Measurements from ENCODE around the gene PRKG1.
"Not testable (repeated sequence)": the region's sequence is repeated elsewhere in the genome, so short reads cannot be mapped to it uniquely, and the experiment has no call there.

PRKG1 gene

DNA sequence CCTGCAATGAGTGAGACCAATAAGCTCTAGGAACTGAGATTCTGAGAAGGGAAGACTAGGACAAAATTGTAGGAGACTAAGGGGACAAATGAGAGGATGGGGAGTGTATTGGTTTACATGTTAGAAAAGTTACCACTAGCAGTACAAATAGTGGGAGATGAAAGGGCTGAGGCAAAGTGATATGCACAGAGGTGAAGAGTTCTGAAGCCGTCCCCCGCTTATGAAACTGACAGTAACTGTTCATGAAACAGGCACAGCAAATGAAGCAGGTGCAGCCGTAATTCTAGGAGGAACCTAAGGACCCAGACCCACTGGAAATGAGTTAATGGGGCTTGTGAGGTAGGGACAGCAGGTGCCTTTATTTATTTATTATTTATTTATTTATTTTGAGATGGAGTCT, 211.3 kb downstream of the PRKG1 start:
- DNase-seq: no peak

DNA sequence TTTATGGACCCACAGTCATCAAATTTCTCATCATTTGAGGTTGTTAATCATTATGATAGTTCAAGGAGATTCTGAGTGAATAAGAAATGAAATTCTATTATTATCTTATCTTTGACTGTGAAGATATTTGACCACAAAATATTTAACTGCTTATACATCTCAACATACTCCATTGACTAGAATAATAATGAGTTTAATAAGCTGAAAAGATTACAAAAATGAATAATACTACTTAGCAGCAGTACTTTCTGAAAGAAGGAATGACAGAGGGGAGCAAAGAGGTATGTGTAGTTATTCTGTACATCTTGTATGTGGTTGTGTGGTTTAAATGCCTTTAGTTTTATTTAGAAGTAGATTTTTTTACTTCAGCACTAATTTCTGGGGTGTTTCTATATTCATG, 214.2 kb downstream of the PRKG1 start:
- no peak for DNase-seq

DNA sequence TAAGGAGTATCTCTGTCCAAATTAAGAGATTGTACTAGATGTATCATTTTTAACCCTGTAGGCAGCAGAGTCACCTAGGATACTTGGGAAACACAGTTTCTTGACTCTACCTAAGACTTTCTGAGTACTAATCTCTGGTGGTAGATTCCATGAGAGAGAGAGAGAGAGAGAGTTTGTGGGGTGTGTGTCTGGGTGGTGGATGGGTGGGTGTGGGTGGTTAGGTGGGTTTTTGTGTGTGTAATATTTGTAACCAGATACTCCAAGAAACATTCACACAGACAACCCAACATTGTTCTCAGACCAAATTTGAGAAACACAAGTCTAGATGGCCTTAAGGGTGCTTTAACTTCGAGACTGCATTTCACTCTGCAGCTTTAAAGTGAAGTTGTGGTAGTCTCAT, 215.2 kb downstream of the PRKG1 start:
- DNase-seq: no peak

DNA sequence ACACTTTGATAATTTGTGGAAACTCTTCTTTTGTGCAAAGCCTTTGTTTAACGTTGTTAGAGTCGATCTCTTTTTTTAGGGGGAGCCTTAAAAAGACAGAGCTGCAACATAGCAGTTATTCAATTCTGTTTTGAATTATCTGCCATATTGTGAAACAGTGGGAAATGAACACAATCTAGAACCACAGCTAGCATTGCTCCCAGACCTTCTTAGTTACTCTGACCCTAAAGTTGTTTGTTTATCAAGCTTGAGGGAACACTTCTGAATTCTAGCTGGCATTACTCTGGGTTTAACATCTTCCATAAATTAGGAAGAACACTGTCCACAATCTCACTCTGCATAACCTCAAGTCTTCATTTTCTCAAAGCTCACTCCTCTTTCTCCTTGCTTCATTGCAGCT, 217.7 kb downstream of the PRKG1 start:
- no peak for DNase-seq

DNA sequence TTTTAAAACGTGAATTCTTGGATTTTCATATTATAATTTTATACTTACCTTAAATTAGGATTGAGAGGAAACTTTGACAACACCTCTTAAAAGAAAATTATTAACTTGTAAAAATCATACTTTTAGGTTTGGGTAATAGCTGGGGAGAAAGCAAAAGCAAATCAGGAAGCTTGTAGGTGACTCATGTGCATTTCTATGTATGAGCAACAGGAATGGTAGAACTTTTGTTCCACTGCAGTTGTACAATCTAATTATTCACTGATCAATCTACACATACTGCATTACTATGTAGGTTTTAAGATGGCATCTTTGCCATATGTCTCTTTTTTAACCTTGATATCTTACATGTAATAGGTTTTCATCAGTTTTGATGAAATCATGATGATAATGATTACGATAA, 223.2 kb downstream of the PRKG1 start:
- no peak for DNase-seq

DNA sequence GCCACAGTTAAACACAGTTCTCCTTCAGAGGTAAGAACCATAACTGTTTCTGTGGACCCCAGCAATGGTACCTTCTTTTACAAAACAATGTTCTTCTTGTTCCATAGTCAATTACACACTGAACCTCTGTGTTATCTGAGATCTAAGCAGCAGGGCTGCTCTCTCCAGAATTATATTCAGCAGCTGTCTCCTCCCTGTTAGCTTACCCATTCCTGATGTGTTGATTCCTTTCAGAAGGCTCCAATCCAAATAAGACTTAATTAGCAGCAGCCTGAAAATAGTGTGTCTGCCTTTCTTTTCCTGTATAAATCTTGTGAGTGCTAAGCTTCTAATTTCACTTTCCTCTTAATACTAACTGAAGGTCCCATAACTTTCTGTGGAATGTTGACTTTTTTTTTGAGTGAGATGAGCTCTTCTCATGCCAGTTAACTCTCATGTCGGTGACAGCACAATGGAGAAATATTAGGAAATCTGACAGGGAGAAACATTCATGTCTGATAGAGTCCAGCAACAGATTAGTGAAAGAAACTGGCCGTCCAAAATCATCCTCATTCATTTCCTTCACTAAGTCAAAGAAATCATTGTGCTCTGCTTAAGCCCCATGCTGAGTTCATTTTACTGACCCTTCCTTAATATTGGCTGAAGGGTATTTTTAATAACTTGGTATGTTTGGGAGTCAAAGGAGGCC, 226.5 kb downstream of the PRKG1 start:
- DNase-seq: no peak

DNA sequence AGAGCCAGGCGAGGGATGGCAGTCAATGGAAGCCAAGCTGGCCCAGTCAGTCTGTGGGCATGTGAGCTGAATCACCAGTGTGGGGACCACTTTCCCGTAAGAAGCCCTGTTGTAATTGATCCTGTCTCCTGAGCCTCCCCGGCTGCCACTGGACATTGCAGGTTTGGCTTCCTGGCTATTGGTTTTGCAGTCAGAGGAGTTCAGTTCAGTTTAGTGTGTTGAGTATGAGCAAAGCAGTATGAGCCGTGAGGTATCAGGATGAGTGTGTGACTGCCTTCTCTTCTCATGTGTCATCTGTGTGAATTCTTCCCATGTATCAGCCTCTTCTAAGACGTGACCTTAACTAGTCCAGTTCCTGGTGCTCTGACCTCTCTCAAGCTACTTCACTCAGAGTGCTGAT, 227.4 kb downstream of the PRKG1 start:
- DNase-seq: no peak

DNA sequence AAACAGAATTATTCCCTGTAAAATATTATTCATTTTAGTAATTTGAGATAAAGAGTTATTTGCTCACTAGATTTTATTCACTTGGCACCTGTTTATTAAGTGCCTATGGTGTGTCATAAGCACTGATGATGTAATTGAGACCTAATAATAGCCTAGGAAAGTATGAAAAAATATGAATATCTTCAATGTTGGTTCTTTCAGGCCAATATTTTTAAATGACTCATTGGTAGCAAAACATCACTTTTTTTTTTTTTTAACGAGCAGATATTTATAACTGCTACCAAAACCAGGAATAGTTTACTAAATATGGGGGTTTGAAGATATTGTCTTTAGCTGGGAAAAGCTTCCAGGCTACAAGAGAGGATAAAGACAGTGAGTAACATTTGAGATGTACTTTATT, 228.0 kb downstream of the PRKG1 start:
- DNase-seq: no peak

DNA sequence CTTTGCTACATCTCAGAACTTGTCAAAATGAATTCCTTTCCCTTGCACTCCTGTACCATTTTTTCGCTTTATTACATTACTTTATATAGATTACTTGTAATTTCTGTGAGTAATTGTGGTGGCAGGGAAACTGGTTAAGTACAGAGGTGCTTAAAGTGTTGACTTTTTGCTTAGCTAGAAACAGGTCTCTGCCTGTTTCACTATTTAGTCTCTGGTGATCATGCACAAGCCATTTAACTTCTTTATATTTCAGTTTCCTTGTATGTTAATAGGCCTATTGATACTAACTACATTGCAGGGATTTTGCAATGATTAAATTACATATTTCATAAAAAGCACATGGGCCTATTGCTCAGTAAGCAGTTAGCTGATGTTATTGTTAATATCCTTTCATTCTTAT, 233.8 kb downstream of the PRKG1 start:
- DNase-seq: no peak

DNA sequence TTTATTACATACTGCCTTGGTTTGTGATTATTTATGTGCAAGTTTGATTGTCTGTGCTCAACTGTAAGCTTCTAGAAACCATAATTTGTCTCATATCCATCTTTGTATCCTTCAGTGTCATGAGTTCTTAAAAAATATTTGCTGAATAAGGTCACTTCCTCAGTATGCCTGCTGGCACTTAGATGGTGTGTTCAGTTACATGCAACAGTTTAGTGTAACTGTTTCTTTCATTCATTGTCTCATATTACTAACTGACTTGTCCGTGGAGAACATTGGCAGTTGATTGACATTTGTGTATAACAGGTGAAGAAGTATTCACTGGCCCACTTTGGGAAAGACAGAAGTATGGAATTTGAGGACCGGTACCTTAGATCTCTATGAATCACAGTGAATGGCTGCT, 236.9 kb downstream of the PRKG1 start:
- DNase-seq: no peak

DNA sequence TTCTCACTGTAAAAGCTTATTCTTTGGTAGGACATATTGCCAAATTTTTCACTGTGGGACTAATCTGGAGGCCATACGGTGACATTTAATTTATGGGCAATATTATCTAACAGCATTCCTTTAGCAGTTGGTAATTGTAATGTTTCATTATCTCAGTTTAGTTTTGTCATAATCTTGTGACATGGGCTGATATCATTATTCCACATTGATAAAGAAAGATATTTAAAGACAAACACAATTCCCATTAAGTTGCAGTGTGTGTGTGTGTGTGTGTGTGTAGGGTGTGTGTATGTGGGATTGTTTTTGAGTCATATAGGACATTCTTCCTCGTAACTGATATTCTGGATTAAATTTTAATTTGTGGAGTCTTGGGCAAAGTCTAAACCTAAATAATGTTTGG, 238.5 kb downstream of the PRKG1 start:
- no peak for DNase-seq

DNA sequence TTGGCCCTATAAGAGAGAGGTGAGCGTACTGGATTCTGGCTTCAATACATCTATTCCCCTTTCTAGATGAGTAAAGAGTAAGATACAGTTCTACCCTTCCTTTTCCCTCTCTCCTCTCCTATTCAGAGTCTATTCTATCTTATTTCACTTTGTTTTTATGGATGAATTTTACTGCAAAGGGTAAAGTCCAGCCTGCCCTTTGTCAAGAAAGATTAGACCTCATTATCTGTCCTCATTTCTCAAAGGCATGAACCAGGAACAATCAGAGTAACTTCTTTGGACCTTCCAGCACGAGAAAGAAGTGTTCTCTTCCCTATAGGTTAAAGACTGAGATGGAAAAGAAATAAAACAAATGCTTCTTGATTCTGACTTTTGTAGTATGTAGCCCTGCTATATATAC, 239.0 kb downstream of the PRKG1 start:
- DNase-seq: no peak

DNA sequence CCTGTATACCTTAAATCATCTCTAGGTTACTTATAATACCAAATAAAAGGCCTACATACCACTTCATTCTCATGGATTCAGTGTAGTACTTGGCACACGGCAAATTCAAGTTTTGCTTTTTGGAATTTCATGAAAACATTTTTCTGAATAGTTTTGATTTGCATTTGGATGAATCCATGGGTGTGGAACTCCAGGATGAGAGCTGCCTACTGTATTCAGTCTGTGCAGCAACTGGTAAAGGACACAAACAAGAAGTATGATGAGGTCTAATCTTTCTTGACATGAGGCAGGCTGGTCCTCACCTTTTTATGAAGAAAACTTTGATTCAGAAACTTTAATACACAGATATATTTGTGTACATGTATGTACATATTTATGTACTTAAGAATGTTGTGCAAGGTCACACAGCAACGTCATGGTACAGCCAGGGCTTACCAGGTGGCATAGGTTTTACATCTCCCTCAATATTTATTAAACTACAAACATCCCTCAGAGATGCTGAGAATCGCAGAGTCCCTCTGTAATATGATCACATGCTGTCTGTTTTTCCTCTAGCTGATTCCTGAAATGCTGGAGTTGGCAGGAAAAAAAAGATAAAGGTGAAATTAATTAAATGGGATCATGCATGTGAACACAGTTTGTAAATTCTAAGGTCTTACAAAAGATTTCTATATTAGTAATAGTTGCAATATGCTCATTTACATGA, 239.6 kb downstream of the PRKG1 start:
- DNase-seq: no peak

DNA sequence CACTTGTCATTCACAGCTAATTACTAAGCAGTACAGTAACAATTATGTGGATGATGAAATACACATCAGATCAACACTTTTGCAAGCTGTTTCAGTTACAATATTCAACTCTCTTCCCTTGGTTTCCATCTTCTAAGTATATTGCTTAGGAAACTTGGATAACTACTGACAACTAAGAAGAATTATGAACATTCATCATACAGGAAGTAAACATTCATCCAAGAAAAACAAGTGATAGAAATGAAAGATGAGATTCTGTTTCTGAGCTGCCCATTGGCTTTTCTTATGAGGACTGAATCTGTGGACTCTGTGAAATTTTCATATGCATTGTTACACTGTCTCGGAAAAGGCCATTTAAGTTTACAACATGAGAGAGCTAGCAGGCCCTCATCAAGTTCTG, 240.2 kb downstream of the PRKG1 start:
- no peak for DNase-seq

DNA sequence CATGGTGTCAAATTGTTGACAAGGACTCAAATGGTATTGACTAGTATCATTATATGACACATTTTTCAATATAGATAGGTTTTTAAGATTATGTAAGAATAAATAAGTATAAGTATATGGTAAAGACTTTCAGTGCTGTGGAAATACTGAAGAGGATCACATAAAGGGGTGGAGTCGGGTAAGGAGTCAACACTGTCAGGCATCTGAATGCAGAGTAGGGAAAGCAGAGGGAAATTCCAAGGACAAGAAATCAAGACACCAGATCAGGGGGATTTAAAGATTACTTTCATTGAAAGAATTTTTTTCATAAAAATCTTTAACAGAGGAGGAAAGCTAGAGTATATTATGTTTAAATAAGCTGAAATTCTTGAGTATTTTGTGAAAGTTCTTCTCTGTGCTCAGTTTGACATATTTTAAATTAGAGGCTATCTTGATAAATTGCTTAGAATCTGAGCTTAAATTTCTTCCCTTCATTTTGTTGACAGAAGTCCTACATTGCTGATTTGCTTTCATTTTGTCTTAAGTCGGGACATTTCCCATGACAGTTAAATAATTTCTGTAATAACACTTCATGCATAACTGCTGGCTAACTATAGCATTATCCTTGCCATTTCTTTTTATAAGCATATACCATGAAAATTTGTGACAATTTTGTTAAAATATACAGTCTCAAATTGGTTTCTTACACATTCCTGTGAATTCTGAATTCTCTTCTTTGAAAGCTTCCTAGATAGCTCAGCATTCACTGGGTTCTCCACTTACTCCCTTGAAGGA, 244.3 kb downstream of the PRKG1 start:
- no peak for DNase-seq

DNA sequence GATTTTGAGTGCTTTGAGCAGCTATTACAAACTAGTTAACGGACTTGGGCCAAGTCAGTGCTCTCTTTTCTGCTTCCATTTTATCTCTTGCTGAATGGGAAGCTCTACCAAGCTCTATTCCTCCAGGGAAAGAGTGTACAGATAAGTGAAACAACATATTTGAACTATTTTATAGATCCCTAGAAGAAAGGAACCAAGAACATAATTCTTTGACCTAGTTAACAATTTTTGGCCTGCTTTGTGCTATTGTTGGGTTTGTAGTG, 244.8 kb downstream of the PRKG1 start:
- DNase-seq: no peak

DNA sequence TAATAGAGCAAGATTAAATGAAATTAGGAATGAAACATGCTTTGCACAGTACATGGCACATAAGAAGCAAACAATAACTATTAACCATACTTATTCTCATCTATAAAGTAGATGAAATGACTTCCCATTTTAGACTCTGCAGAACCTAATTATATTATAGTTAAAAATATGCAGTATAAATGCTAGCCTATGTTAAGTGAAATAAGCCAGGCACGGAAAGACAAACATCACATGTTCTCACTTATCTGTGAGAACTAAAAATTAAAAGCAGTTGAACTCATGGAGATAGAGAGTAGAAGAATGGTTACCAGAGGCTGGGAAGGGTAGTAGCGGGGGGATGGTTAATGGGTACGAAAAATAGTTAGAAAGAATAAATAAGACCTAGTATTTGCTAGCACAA, 247.0 kb downstream of the PRKG1 start:
- no peak for DNase-seq

DNA sequence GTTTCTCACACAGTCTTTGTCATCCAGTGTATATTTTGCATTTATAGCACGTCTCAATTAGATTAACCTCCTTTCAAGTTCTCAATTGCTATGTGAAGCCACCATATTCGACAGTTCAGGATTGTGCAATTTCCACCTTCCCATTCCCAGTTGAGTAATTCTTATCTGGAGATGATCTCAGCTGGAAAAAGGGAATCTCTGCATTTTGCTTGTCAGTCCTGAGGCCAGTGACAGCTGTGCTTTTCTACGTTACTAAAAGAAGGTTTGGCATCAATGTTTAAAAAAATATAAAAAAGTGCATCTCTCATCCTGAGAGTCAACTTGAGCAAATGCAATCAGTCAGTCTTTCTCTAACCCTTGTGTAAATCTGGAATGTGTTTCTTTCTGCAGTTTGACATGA, 247.7 kb downstream of the PRKG1 start:
- no peak for DNase-seq

DNA sequence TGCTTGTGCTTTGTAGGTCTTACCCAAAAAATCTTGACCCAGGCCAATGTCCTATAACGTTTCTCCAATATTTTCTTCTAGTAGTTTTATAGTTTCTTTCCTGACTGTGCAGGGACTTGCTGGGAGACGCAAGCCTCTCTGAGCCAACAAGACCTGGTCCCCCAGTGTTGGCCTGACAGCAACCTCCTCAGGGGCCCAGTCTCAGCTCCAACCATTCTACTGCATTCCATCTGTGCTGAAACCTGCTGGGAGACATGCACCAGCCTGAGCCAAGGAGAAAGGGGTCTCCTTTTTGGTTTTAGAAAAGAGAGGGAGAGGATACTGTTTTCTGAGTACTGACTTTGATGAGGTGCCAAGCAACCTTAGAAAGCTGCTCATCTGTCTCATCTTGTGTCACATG, 251.4 kb downstream of the PRKG1 start:
- no peak for DNase-seq

DNA sequence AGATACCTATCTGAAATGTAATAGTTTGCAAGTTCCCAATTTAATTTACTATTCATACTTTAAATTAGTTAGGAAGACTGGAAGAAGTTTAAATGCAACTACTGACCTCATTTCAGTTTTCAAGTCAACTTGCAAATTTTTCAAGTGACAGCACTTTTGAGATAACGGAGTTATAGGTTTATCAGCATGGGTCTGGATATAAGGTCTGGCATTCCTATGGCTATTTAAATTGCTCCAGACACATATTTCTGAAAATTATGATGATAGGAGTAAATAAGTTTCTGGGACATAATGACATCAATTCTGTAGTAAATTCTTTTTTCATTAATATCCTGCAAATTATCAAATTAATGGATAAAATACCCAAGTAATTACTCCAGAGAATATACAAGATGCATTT, 251.9 kb downstream of the PRKG1 start:
- DNase-seq: no peak

DNA sequence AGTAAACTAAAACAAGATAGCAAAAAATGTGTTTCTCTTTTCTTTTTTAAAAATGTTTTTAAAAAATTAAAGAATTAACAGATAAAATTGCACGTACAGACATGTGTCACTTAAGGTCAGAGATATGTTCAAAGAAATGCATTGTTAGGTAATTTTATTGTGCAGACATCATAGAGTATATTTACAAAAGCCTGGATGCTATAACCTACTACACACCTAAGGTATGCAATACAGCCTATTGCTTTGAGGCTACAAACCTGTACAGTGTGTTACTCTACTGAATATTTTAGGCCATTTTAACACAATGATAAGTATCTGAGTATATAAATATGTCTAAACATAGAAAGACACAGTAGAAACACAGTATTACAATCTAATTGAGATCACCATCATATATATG, 253.1 kb downstream of the PRKG1 start:
- DNase-seq: no peak

DNA sequence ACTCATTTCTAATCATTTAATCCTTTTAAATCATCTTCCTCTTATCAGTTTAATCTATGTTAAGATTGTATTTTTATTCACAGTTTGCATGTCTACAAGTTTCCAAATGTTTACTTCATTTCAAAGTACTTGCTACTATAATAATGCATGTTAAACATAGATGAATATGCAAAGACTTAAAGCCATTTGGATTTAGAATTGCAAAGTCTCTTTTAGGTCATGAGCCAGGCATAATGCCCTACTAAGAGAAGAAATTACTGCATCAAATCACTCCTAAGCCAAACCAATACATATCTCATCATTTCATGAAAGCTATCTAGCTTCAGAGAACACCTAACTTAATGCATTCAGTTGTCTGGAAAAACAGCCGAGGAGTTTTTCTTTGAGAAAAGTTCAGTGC, 266.1 kb downstream of the PRKG1 start:
- DNase-seq: no peak

DNA sequence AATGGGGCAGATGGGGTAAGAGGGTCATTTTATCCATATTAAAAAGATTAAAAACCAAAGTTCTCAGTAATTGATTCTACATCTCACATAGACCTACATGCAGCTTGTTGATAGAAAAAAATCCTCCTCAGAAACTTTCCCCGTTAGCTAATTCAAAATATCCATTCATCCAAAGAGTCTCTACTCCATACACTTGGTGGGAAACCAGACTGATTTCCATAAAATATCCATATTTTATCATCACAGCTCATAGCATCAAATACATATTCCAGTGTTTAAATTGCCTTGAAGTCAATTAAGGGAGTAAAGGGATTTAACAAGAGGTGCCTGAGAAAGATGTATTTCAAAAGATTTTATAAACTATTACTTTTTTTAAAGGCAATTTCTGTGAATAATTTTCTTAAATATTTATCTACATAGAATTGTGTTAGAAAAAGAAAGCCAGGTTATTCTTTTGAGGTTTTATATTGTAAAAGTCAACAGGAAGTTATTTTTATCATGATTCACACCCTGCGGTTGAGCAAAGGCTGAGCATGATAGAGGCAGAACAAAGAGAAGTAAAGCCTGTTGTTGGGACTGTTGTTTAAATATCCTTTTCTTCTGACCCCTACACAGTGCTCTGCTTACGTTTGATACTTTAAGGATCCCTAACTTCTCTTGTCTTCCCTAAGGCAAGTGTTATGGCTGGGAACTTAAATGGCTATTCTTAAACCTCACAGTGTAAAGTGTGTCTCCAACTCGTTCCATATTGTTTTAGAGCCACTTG, 266.7 kb downstream of the PRKG1 start:
- DNase-seq: no peak

DNA sequence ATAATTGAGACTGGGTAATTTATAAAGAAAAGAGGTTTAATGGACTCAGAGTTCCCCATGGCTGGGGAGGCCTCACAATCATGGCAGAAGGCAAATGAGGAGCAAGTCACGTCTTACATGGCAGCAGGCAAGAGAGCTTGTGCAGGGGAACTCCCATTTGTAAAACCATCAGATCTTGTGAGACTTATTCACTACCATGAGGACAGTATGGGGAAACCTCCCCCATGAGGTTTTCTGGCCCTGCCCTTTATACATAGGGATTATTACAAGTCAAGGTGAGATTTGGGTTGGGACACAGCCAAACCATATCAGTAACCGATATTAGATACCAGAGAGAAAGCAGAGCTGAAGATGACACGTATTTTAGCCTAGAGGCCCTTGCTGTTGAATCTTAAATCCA, 267.5 kb downstream of the PRKG1 start:
- DNase-seq: not testable (repeated sequence)

All from activated CD4-positive, alpha-beta T cell treated with anti-CD3 and anti-CD28 coated beads, Interleukin-10, Interleukin-2, amounts not matched to agents 100 ng/mL and 50 ng/mL, durations not matched to agents 16 hours and 8 hours (primary cell).